Endothelial cell (in vitro differentiated cells): ENCODE data around the gene SERPINE2. TPM values are rescaled to one million over a fixed set of nuclear protein-coding genes. Genes with fewer than 3 reads are reported as not detected.

Experiments used
- DNase-seq: peaks from one replicate; pipeline ENCODE4 v3.0.0; 2021; ENCODE audit warnings: low spot score
- H3K27ac Mint-ChIP-seq: one replicate; pipeline ENCODE4 v1.8.0; 2021; ENCODE audit warnings: mixed read lengths, inconsistent platforms; ENCODE audit not compliant: unreplicated experiment
- H3K27me3 Mint-ChIP-seq: one replicate; pipeline ENCODE4 v1.8.0; 2021; ENCODE audit warnings: mild to moderate bottlenecking, moderate library complexity, mixed read lengths, inconsistent platforms; ENCODE audit not compliant: unreplicated experiment
- H3K36me3 Mint-ChIP-seq: one replicate; pipeline ENCODE4 v1.8.0; 2021; ENCODE audit warnings: mild to moderate bottlenecking, low read depth, mixed read lengths, inconsistent platforms; ENCODE audit not compliant: unreplicated experiment
- H3K4me1 Mint-ChIP-seq: one replicate; pipeline ENCODE4 v1.8.0; 2021; ENCODE audit warnings: mild to moderate bottlenecking, mixed read lengths, inconsistent platforms; ENCODE audit not compliant: unreplicated experiment
- H3K4me3 Mint-ChIP-seq: one replicate; pipeline ENCODE4 v1.8.0; 2021; ENCODE audit warnings: mild to moderate bottlenecking, mixed read lengths, inconsistent platforms; ENCODE audit not compliant: unreplicated experiment
- H3K9me3 Mint-ChIP-seq: one replicate; pipeline ENCODE4 v1.8.0; 2021; ENCODE audit warnings: mixed read lengths, inconsistent platforms; ENCODE audit not compliant: unreplicated experiment
- CTCF ChIP-seq: fragments of 200-600 bp; sonication (generic); IDR thresholded peaks from one replicate; pipeline ENCODE4 v1.5.0; 2021; ENCODE audit warnings: antibody characterized with exemption; ENCODE audit not compliant: unreplicated experiment
- total RNA-seq: library from RNA; stranded (reverse); fragmentation: NEBNext Ultra II Directional; extraction: Animal tissue kit (Norgen Biotek cat#: 25700); gene quantifications from one replicate; pipeline ENCODE4 v1.2.1, GENCODE V29; 2021; ENCODE audit not compliant: unreplicated experiment

SERPINE2 gene
- total RNA-seq, 1 donor from 2014 or later, result 40.4 TPM

- TF ChIP-seq CTCF, result no peak
- H3K4me1 Mint-ChIP-seq, result no peaks in the 10 kb centered on the region
- H3K36me3 Mint-ChIP-seq, result no peaks in the 10 kb centered on the region
- H3K27me3 Mint-ChIP-seq, result peaks cover 5% of the 10 kb centered on the region
- DNase-seq, result no peak
- no peak overlapping the region for H3K4me3 Mint-ChIP-seq
- no peak overlapping the region for H3K27ac Mint-ChIP-seq
- H3K9me3 Mint-ChIP-seq, result no peaks in the 10 kb centered on the region
These were observed 7.7 kb upstream of the SERPINE2 start for GRCh38 chr2:224046752-224047151.

GRCh38 chr2:224042191-224042696 lies 3.2 kb upstream of the SERPINE2 start:
- no peak overlapping the region for H3K4me3 Mint-ChIP-seq
- H3K27me3 Mint-ChIP-seq, result peaks cover 10% of the 10 kb centered on the region
- no peak for TF ChIP-seq CTCF
- peaks cover 8% of the 10 kb centered on the region for H3K4me1 Mint-ChIP-seq
- DNase-seq, result no peak
- H3K36me3 Mint-ChIP-seq, result no peaks in the 10 kb centered on the region
- H3K9me3 Mint-ChIP-seq, result no peaks in the 10 kb centered on the region
- no peak overlapping the region for H3K27ac Mint-ChIP-seq

GRCh38 chr2:224041554-224041953 lies 2.5 kb upstream of the SERPINE2 start:
- no peak for DNase-seq
- Mint-ChIP-seq H3K36me3 (no peaks in the 10 kb centered on the region), H3K4me3 (no peak overlapping the region), H3K27me3 (peaks cover 10% of the 10 kb centered on the region), H3K4me1 (peaks cover 8% of the 10 kb centered on the region), H3K9me3 (no peaks in the 10 kb centered on the region), H3K27ac (no peak overlapping the region)
- no peak for TF ChIP-seq CTCF

- Mint-ChIP-seq H3K27me3 (peaks cover 10% of the 10 kb centered on the region), H3K4me3 (peak overlapping the region; percentile 43), H3K9me3 (no peaks in the 10 kb centered on the region), H3K36me3 (no peaks in the 10 kb centered on the region), H3K4me1 (peaks cover 8% of the 10 kb centered on the region), H3K27ac (no peak overlapping the region)
- no peak for TF ChIP-seq CTCF
- DNase-seq, result no peak
These were observed 1.7 kb upstream of the SERPINE2 start for GRCh38 chr2:224040753-224041152.

GRCh38 chr2:224039770-224040440 lies 819 bp upstream of the SERPINE2 start:
- DNase-seq, result peak; percentile 30

More at GRCh38 chr2:224039770-224040440, 819 bp upstream of the SERPINE2 start:
- no peaks in the 10 kb centered on the region for H3K9me3 Mint-ChIP-seq
- peaks cover 10% of the 10 kb centered on the region for H3K27me3 Mint-ChIP-seq
- no peak overlapping the region for H3K27ac Mint-ChIP-seq
- H3K4me1 Mint-ChIP-seq, result peaks cover 8% of the 10 kb centered on the region
- no peak for TF ChIP-seq CTCF
- H3K4me3 Mint-ChIP-seq, result peak overlapping the region; percentile 86
- no peaks in the 10 kb centered on the region for H3K36me3 Mint-ChIP-seq
